Upper lobe of right lung (tissue), 1 donor: ENCODE data around the gene TNN. TPM values are rescaled to one million over a fixed set of nuclear protein-coding genes. Genes with fewer than 3 reads are reported as not detected.

ENCODE experiments used
- ATAC-seq: fragments of 200-7000 bp; cut with Tn5 transposase; one replicate; pipeline ENCODE4 v1.9.1; 2020; ENCODE audit warnings: mild to moderate bottlenecking, moderate library complexity
- DNase-seq: peaks from one replicate; pipeline ENCODE4 v3.0.0-alpha.2; 2020
- H3K27ac ChIP-seq: fragments of 200-600 bp; one replicate; pipeline ENCODE4 v1.8.0; 2022
- H3K27me3 ChIP-seq: fragments of 200-600 bp; one replicate; pipeline ENCODE4 v1.8.0; 2022; ENCODE audit warnings: mild to moderate bottlenecking
- H3K36me3 ChIP-seq: fragments of 200-600 bp; one replicate; pipeline ENCODE4 v1.8.0; 2022
- H3K4me1 ChIP-seq: fragments of 200-600 bp; one replicate; pipeline ENCODE4 v1.8.0; 2022
- H3K4me3 ChIP-seq: fragments of 200-600 bp; one replicate; pipeline ENCODE4 v1.8.0; 2022; ENCODE audit warnings: mild to moderate bottlenecking
- H3K9me3 ChIP-seq: fragments of 200-600 bp; one replicate; pipeline ENCODE4 v1.8.0; 2022
- intact Hi-C: fragments of 100-400 bp; cut with DNase I; formaldehyde crosslinking; loops from one replicate; pipeline ENCODE4 v1.11.0; 2022
- total RNA-seq: library from RNA; stranded (reverse); fragmentation: NEBNext Ultra II Directional; extraction: Animal tissue kit (Norgen Biotek cat#: 25700); gene quantifications from one replicate; pipeline ENCODE4 v1.2.1, GENCODE V29; 2021
- TF ChIP-seq, protein P1 (sequence below): fragments of 200-600 bp; IDR thresholded peaks from one replicate; pipeline ENCODE4 v1.8.0; 2022; ENCODE audit warnings: antibody characterized with exemption
- donor health status: DM: no; HTN: yes; CAD: no; lungs with severe emphysema.

Gene TNN
- total RNA-seq, 1 donor from 2014 or later: not detected

DNA sequence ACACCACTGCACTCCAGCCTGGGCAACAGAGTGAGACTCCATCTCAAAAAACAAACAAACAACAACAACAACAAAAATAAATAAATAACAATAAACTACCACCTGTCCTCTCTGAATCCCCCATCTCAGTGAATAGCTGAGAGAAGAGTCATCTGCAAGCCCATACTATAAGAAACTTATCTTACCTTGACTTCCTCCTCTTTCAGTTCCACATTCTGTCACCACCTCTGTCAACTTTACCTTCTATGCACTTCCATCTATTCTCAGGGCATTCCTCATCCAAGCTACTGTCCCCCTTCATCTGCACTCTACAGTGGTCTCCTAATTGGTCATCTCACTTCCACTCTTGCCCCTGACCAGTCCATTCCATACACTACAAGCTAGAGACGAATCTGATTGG is 66.9 kb downstream of the TNN start:
- no peak overlapping the region for H3K27ac ChIP-seq
- TF ChIP-seq, protein P1, sequence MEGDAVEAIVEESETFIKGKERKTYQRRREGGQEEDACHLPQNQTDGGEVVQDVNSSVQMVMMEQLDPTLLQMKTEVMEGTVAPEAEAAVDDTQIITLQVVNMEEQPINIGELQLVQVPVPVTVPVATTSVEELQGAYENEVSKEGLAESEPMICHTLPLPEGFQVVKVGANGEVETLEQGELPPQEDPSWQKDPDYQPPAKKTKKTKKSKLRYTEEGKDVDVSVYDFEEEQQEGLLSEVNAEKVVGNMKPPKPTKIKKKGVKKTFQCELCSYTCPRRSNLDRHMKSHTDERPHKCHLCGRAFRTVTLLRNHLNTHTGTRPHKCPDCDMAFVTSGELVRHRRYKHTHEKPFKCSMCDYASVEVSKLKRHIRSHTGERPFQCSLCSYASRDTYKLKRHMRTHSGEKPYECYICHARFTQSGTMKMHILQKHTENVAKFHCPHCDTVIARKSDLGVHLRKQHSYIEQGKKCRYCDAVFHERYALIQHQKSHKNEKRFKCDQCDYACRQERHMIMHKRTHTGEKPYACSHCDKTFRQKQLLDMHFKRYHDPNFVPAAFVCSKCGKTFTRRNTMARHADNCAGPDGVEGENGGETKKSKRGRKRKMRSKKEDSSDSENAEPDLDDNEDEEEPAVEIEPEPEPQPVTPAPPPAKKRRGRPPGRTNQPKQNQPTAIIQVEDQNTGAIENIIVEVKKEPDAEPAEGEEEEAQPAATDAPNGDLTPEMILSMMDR: no peak
- DNase-seq (no peak), ATAC-seq (no peak)
- no peak overlapping the region for H3K4me3 ChIP-seq
- intact Hi-C loops: no loop called here
- H3K27me3 ChIP-seq: no peaks in the 10 kb centered on the region
- peaks cover 9% of the 10 kb centered on the region for H3K4me1 ChIP-seq
- H3K36me3 ChIP-seq: no peaks in the 10 kb centered on the region
- no peaks in the 10 kb centered on the region for H3K9me3 ChIP-seq

DNA sequence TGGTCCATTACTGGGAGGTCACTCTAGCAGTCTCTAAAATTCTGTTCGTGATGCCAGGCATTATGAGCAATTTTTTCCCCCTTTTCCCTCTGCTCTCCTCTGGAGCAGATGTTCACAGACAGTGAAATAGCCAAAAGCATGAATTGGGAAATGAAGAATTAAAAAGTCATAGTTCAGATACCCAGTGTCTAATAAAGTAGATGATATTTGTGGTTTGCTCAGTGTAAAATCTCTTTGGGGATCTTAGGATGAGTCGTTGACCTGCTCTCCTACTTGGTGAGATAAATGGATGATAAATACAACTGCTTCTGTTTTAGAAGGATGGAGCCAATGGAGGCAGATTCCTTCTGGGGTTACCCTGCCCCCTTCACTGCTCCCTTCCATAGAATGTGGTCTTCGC is 68.6 kb downstream of the TNN start:
- no peaks in the 10 kb centered on the region for H3K9me3 ChIP-seq
- no peaks in the 10 kb centered on the region for H3K4me1 ChIP-seq
- no peaks in the 10 kb centered on the region for H3K36me3 ChIP-seq
- intact Hi-C loops: no loop called here
- H3K27me3 ChIP-seq: no peaks in the 10 kb centered on the region
- H3K27ac ChIP-seq: no peak overlapping the region
- TF ChIP-seq, protein P1: no peak
- DNase-seq: no peak
- H3K4me3 ChIP-seq: no peak overlapping the region
- no peak for ATAC-seq

DNA sequence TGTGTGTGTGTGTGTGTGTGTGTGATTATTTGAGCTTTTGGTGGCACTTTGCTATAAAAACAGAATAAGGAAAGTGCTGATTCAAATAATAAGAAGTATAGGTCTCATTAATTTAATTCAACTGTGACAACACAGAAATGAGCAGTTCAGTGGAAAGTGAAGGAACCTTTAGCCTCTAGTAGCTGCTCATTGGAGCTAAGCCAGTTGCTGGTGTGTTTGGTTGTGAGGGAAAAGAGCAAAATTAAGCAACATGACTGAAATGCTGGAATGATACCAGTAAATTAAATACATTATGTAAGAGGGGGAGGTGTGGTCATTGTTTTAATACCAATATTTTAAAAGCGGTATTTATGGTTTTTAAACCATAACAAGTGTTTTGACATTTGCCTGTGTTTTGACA is 69.7 kb downstream of the TNN start:
- Histone ChIP-seq H3K4me1 (no peaks in the 10 kb centered on the region), H3K36me3 (no peaks in the 10 kb centered on the region), H3K27ac (no peak overlapping the region), H3K27me3 (no peaks in the 10 kb centered on the region), H3K4me3 (no peak overlapping the region), H3K9me3 (no peaks in the 10 kb centered on the region)
- intact Hi-C loops: no loop called here
- TF ChIP-seq, protein P1: no peak
- ATAC-seq (no peak), DNase-seq (no peak)

DNA sequence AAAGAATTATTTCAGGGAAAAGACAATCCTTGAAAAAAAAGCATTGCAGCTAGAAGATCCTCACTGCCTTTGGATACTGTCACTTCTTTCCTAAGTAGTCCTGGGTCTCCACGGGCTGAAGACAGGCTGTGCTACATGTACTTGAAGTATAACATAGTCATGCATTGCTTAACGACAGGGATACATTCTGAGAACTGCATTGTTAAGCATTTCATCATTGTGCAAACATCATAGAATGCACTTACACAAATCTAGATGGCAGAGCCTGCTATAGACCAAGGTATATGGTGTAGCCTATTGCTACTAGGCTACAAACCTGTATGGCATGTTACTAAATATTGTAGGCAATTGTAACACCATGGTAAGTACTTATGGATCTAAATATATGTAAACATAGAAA is 70.9 kb downstream of the TNN start:
- ATAC-seq (no peak), DNase-seq (no peak)
- H3K9me3 ChIP-seq: no peaks in the 10 kb centered on the region
- TF ChIP-seq, protein P1: no peak
- no peaks in the 10 kb centered on the region for H3K36me3 ChIP-seq
- no peaks in the 10 kb centered on the region for H3K4me1 ChIP-seq
- intact Hi-C loops: no loop called here
- no peaks in the 10 kb centered on the region for H3K27me3 ChIP-seq
- no peak overlapping the region for H3K27ac ChIP-seq
- no peak overlapping the region for H3K4me3 ChIP-seq

DNA sequence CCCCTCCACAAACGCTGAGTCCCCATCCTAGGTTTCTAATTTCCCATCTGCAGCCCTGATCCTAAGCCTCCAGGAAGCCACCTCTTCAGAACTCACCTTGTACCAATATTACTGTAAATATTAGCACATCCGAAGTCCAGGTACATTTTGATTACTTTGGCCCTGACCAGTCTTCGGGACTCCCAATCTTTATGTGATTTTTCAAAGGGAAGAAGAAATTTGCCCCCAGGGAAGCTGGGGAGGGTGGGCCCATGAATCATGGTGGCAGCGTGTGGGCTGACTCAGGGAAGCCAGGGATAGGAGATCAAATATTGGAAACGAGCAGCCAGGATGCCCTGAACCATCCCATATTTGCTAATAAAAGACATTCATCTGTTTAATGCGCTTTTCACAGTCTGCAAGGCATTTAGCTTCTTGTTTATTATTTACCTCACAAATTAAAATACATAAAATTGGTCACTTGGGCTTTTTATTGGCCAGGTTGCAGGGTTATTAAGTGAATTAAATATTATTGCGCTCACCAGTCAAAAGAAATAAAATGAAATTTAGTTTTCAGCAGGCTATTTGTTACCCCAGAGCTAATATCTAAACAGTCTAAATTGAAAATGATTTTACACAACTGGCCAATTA is 78.4 kb downstream of the TNN start:
- TF ChIP-seq, protein P1: no peak
- no peak overlapping the region for H3K4me3 ChIP-seq

More for the DNA sequence above, 78.4 kb downstream of the TNN start:
- ATAC-seq: no peak
- DNase-seq: no peak
- H3K27me3 ChIP-seq: no peaks in the 10 kb centered on the region
- no peaks in the 10 kb centered on the region for H3K9me3 ChIP-seq
- no peaks in the 10 kb centered on the region for H3K36me3 ChIP-seq
- H3K27ac ChIP-seq: no peak overlapping the region
- H3K4me1 ChIP-seq: no peaks in the 10 kb centered on the region
- intact Hi-C loops: no loop called here
